Dendritic cell treated with granulocyte-macrophage colony-stimulating factor and Interleukin-4, amounts not matched to agents 40 ng/mL and 50 ng/mL, for 4 days (primary cell): ENCODE data around the gene AP2B1.

Source experiments
- H3K27ac Mint-ChIP-seq: one replicate; pipeline ENCODE4 v1.8.0; 2022; ENCODE audit warnings: mild to moderate bottlenecking, mixed read lengths
- H3K27me3 Mint-ChIP-seq: one replicate; pipeline ENCODE4 v1.8.0; 2022; ENCODE audit warnings: mild to moderate bottlenecking, mixed read lengths
- H3K36me3 Mint-ChIP-seq: one replicate; pipeline ENCODE4 v1.8.0; 2022; ENCODE audit warnings: low read depth, mixed read lengths
- H3K4me1 Mint-ChIP-seq: one replicate; pipeline ENCODE4 v1.8.0; 2022; ENCODE audit warnings: low read depth, mixed read lengths
- H3K4me3 Mint-ChIP-seq: one replicate; pipeline ENCODE4 v1.8.0; 2022; ENCODE audit warnings: mild to moderate bottlenecking, moderate library complexity, mixed read lengths
- H3K9me3 Mint-ChIP-seq: one replicate; pipeline ENCODE4 v1.8.0; 2022; ENCODE audit warnings: mixed read lengths
- intact Hi-C: fragments of 100-400 bp; cut with micrococcal nuclease; formaldehyde crosslinking; loops from one replicate; pipeline ENCODE4 v1.15.0; 2022

Gene AP2B1

DNA sequence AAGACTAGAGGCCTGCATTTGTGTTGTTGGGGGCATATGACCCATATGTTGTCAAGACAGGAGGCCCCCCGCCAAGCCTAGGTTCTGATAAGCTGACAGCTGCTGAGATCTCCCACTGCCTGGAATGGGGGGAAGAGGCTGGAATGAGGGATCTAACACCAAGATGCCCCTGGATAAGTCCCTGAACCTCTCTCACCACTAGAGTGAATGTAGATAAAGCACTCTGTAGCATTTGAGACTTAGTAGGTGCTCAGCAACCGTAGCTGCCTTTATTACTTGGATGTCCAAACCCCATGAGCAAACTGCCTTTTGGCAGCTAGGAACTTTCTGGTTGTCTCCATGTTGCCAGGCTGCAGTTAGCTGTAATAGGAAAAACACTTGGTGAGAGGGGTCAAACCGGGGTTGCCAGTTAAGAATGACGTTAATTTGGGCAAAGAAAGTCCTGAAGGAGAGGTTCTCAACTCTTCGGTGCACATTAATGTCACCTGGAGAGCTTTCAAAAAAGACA lies 139.9 kb downstream of the AP2B1 start:
- Mint-ChIP-seq H3K36me3 (peaks cover 64% of the 10 kb centered on the region), H3K4me3 (no peak overlapping the region), H3K9me3 (no peaks in the 10 kb centered on the region), H3K27me3 (peaks cover 20% of the 10 kb centered on the region), H3K4me1 (peaks cover 22% of the 10 kb centered on the region), H3K27ac (no peak overlapping the region)
- intact Hi-C loops: no loop called here

DNA sequence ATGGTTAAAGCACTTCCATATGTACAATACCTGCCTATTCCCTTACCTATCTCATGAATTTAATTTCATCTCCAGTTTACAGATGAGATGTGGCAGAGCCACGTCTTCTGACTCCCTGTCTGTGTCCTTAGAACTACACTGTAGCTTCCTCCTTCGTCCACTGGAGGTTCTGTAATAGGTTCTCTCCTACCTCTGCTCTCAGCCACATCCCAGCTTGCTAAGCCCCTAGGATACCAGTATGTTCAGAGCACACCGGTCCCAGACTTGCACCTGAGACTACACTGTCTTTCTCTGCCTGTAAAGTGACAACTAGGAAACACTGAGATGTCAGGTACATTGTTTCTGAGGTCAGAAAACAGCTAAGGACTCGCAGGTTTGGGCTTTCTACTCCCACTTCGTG lies 140.5 kb downstream of the AP2B1 start:
- H3K36me3 Mint-ChIP-seq: peaks cover 60% of the 10 kb centered on the region
- H3K4me3 Mint-ChIP-seq: no peak overlapping the region
- no peaks in the 10 kb centered on the region for H3K9me3 Mint-ChIP-seq
- H3K27me3 Mint-ChIP-seq: peaks cover 26% of the 10 kb centered on the region
- H3K27ac Mint-ChIP-seq: no peak overlapping the region
- H3K4me1 Mint-ChIP-seq: peaks cover 22% of the 10 kb centered on the region
- intact Hi-C loops: no loop called here

DNA sequence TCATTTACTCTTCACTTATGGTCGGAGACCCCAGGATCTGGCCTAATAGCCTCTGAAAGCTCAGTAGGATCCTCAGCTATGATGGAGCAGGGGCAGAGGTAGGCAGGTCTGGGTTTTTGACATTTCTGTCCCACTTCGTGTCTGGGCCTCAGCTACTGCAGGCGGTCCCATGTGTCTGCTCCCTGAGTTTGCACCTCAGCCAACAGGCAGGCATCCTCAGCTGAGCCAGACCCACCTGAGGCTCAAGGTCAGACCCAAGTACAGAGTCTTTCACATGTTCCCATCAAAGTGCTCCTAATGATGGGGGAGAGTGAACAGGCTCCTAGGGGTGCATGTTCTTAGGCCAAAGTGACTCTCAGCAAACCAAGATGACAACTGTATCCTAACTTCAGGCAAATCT lies 141.4 kb downstream of the AP2B1 start:
- Mint-ChIP-seq H3K36me3 (peaks cover 50% of the 10 kb centered on the region), H3K27me3 (peaks cover 28% of the 10 kb centered on the region), H3K27ac (no peak overlapping the region), H3K4me1 (peaks cover 22% of the 10 kb centered on the region), H3K9me3 (no peaks in the 10 kb centered on the region), H3K4me3 (no peak overlapping the region)
- intact Hi-C loops: no loop called here

DNA sequence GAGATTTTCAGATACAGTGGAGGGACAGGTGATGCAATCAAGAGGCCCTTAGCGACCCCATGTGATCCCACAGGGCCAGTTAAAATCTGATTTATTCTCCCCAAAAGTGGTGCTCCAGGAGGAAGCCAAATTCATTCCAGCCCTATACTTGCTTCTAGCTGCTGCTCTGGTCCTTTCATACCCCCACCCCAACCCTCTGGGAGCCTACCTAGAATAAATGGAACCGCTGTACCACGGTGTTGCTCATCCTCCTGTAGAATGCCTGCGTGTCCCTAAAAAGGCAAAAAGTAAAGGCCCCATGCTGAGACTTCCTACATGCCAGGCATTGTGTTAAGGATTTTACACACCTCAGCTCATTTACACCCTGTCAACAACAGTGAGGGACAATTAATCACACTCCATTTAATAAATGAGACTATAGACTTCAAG lies 142.3 kb downstream of the AP2B1 start:
- H3K27me3 Mint-ChIP-seq: peaks cover 29% of the 10 kb centered on the region
- intact Hi-C loops: no loop called here
- H3K4me3 Mint-ChIP-seq: no peak overlapping the region
- peaks cover 22% of the 10 kb centered on the region for H3K4me1 Mint-ChIP-seq
- H3K9me3 Mint-ChIP-seq: no peaks in the 10 kb centered on the region
- H3K27ac Mint-ChIP-seq: no peak overlapping the region
- peaks cover 42% of the 10 kb centered on the region for H3K36me3 Mint-ChIP-seq

DNA sequence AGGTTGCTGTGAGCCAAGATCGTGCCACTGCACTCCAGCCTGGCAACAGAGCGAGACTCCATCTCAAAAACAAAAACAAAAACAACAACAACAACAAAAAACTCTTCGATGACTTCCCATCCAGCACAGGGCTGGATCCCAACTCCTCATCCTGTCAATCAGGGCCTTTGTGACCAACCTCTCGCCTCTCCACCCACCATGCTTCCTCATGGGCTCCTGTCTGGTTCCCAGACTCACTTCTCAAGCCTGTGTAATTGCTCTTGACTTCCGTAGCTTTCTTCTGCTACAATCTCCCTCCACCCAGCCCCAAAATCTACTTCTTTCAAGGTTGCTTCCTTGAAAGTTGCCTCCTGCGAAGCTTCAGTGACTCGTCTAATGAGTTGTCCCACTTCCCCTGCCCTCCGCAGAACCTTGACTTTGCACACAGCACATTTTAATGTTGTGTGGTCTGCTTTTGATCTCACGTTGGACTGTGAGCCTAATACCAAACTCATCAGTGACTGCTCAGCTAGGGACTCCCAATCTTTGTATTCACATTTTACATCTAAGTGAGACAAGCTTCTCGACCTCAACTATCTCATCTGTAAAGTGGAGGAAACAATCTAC lies 143.4 kb downstream of the AP2B1 start:
- Mint-ChIP-seq H3K27me3 (peaks cover 33% of the 10 kb centered on the region), H3K27ac (no peak overlapping the region), H3K9me3 (no peaks in the 10 kb centered on the region), H3K36me3 (peaks cover 31% of the 10 kb centered on the region), H3K4me1 (peaks cover 19% of the 10 kb centered on the region), H3K4me3 (no peak overlapping the region)
- intact Hi-C loops: no loop called here

DNA sequence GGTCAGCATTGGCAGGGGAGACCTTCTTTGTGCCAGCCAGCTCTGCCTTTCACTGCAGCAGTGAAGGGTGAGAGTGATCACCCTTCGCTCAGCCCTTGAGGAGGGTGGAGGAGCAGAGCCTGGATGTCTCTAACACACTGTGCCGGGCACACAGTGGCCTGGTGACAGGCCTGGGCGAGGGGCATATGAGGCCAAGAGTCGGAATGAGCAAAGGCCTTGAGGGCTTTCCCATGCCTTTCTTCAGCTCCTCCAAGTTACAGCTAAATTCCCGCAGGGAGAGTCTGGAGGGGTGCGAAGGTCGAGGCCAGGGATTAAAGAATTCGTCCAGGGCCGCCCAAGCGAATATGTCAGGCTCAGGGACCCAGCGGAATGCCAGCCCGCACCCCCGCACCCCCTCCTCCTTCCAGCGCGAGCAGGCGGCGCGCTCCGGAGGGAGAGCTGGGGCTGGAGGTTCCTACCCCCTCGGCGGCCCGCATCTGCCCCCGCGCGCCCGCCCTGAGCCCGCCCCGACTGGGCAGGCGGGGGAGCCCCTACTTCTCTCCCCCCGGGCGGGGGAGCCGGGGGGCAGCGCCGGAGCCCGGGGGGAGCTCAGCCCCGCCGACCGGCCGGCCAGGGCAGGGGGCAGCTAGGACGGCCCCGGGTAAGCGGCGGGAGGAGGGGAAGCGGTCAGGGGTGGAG lies 144.3 kb downstream of the AP2B1 start, which contains the start of gene RASL10B:
Gene RASL10B (plus strand): TSS at position 401 of the 678 bp plus-strand sequence. CDS start 3,546 bp downstream, outside the sequence.
- Mint-ChIP-seq H3K4me1 (peaks cover 13% of the 10 kb centered on the region), H3K9me3 (no peaks in the 10 kb centered on the region), H3K36me3 (peaks cover 22% of the 10 kb centered on the region), H3K27me3 (peaks cover 33% of the 10 kb centered on the region), H3K4me3 (peak within 1 kb of the TSS; percentile 44), H3K27ac (no peak within 1 kb of the TSS)
- intact Hi-C loops: no loop called here

DNA sequence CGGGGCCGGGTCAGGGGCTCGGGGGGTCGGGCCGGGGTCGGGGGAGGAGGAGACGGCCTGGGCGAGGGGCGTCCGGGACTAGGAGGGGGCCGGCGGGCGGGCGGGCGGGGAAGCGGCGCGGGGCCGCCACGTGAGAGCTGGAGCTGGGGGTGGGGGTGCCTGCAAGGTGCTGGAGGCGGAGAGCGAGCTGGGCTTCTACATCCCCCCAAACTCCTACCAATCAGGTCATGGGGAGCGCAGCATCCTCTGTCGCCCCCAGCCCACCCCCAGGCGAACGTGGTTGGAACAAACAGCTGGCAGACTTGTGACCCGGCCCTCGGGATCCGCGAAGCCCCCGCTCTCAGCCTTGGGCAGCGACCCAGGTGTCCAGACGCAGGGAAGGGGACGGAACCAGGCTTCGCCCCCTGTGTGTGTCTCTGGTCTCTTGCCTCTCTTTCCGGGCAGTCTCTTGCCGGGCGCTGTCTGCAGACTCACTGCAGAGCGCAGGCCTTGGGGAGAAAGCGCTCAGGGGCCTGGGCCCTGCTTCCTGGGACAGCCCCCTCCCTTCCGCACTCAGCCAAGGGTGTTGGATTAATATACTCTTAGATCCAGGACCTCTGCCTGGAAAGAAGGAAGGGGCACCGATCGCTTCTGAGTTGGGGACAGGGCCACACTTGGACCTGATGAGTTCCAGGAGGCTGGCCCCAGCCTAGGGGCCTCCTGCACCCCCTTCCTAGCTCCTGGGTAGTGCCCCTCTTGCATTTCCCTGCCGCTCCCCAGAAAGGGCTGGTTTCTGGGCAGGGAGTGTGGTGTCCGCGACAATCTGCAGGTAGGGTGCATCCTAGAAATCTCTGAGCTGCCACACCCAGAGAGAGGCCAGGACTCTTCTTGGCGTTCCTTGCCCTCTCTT lies 145.0 kb downstream of the AP2B1 start:
- peaks cover 13% of the 10 kb centered on the region for H3K4me1 Mint-ChIP-seq
- no peak overlapping the region for H3K27ac Mint-ChIP-seq
- no peak overlapping the region for H3K4me3 Mint-ChIP-seq
- intact Hi-C loops: no loop called here
- H3K9me3 Mint-ChIP-seq: no peaks in the 10 kb centered on the region
- peaks cover 15% of the 10 kb centered on the region for H3K36me3 Mint-ChIP-seq
- H3K27me3 Mint-ChIP-seq: peaks cover 33% of the 10 kb centered on the region

DNA sequence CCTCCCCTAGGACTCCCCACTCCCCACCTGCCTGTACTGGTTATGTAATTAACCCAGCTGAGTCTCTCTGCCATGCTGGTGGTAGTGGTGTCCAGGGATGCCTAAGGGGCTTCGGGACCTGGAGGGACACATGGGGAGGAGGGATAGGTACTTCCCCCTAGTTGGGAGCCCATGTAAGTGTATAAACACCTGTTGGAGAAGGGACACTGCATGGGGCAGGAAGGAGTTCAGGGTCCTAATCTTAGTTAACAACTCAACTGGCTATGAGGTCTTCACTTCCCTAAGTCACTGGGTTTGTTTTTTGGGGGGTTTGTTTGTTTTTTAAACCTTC lies 145.6 kb downstream of the AP2B1 start:
- Mint-ChIP-seq H3K27me3 (peaks cover 33% of the 10 kb centered on the region), H3K36me3 (peaks cover 10% of the 10 kb centered on the region), H3K4me1 (peaks cover 13% of the 10 kb centered on the region), H3K9me3 (no peaks in the 10 kb centered on the region), H3K4me3 (no peak overlapping the region), H3K27ac (no peak overlapping the region)
- intact Hi-C loops: no loop called here

DNA sequence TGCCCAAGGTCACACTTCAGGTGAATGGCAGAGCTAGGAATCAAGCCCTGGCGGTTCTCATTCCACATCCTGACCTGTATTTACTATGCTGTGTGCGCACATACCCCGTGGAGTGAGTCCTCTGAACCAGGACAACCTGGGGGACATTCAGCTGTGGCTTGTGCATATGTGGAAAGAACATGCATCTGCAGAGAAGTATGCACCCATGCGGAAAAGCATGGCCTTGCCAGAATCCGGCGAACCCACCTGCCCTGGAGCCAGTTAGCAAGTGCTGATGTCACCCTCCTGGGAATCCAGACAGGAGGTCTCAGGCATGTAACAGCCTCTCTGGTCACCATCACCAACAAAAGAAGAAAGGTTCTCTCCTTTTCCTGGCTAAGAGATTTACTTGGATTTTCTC lies 146.2 kb downstream of the AP2B1 start:
- Mint-ChIP-seq H3K36me3 (peaks cover 4% of the 10 kb centered on the region), H3K27me3 (peaks cover 33% of the 10 kb centered on the region), H3K4me1 (peaks cover 13% of the 10 kb centered on the region), H3K9me3 (no peaks in the 10 kb centered on the region), H3K4me3 (no peak overlapping the region), H3K27ac (no peak overlapping the region)
- intact Hi-C loops: no loop called here

DNA sequence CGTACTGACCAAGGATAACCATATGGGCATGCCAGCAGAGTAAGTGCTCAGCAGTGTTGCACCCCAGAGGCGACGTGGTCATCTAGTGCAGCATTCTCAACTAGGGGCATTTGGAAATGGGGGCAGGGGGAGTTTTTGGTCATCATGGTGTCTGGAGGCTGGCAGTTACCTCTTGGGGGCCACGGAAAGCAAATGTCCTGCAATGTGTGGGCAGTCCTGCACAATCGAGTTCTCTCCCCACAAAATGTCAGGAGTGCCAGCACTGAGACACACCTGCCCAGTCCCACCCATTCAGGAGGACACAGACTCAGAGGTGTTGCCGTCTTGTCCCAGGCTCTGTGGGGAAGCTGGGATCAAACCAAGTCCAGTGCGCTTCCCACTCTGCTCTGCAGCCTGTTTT lies 147.3 kb downstream of the AP2B1 start:
- Mint-ChIP-seq H3K4me1 (peaks cover 13% of the 10 kb centered on the region), H3K4me3 (no peak overlapping the region), H3K9me3 (no peaks in the 10 kb centered on the region), H3K36me3 (no peaks in the 10 kb centered on the region), H3K27ac (no peak overlapping the region), H3K27me3 (peaks cover 41% of the 10 kb centered on the region)
- intact Hi-C loops: no loop called here

DNA sequence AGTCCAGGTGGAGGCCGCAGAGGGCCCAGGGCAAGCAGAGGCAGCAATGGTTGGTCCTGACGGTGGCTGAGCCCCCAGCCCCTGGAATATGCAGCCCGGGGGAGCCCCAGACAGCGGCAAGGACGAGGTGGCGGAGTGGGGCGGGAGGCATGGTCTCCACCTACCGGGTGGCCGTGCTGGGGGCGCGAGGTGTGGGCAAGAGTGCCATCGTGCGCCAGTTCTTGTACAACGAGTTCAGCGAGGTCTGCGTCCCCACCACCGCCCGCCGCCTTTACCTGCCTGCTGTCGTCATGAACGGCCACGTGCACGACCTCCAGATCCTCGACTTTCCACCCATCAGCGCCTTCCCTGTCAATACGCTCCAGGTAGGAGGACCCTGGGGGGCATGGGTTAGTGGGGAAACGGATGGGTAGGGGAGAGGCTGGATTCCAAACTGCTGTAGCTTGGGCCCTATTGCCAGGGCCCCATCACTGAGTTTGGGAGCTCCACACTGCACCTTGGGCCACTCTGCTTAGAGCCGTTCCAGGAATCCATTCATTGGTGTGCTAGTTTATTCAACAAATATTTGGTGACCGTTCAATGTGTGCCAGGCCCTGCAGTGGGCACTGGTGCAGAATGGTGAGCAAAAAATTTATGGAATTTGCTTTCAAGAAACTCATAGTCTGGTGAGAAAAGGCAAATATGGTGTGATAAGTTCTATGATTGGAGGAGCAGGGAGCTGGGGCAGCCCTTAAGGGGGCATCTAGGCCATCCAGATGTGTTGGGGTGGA lies 148.1 kb downstream of the AP2B1 start:
- Mint-ChIP-seq H3K27ac (no peak overlapping the region), H3K9me3 (no peaks in the 10 kb centered on the region), H3K4me1 (peaks cover 12% of the 10 kb centered on the region), H3K4me3 (no peak overlapping the region), H3K27me3 (peaks cover 44% of the 10 kb centered on the region), H3K36me3 (no peaks in the 10 kb centered on the region)
- intact Hi-C loops: no loop called here

DNA sequence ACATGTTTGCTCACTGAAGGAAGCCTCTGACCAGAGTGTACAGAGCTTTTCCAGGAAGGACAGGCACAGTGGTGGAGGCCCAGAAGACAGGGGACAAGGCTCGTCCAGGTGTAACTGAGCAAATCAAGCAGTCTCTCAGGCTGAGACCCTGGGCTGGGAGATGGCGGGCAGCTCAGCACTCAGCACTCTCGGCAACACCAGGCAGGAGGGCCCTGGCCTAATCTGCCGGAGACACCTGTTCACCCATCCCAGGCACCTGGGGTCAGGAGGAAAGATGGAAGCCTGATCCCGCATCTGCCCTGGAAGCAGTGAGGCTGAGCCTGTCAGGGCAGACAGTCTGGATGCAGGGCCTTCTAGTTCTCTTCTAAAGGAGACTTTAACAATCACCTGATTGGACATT lies 149.1 kb downstream of the AP2B1 start:
- Mint-ChIP-seq H3K9me3 (no peaks in the 10 kb centered on the region), H3K27ac (no peak overlapping the region), H3K4me3 (no peak overlapping the region), H3K27me3 (peaks cover 42% of the 10 kb centered on the region), H3K36me3 (no peaks in the 10 kb centered on the region), H3K4me1 (peaks cover 2% of the 10 kb centered on the region)
- intact Hi-C loops: no loop called here

DNA sequence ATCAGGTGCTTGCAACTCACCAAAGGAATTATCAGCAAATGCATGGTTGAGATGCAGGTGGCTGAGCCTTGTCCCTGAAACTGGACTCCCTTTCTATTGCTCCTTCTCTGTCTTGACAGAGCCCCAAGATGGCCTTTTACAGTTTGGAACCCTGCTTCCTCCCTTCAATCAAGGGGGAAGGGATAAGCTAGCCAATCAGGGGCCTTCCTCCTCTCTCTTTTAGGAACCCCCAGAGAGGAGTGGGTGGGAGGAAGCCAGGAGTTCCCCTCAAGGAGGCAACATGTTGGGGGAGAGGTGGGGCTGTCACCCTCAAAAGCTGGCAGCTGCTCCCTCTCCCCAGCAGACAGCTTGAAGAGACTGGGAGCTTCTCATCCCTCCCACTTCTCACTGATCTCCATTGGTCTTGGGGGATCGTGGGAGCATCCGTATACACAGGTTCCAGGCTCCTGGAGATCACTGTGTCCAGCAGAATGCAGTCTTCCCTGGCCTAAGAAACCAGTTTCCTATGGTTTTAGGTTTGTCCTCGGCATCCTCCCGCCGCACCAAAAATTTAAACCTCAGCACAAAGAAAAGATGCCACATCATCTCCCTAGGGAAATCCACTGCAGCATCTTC lies 151.5 kb downstream of the AP2B1 start:
- Mint-ChIP-seq H3K27me3 (peaks cover 50% of the 10 kb centered on the region), H3K36me3 (no peaks in the 10 kb centered on the region), H3K27ac (no peak overlapping the region), H3K4me3 (no peak overlapping the region), H3K4me1 (peaks cover 5% of the 10 kb centered on the region), H3K9me3 (no peaks in the 10 kb centered on the region)
- intact Hi-C loops: no loop called here
